Subcutaneous adipose tissue (tissue), 4 donors: ENCODE data around the gene KDM2B. TPM values are rescaled to one million over a fixed set of nuclear protein-coding genes. Genes with fewer than 3 reads are reported as not detected.

Source experiments
- total RNA-seq, 4 donors: library from RNA; depleted of rRNA; stranded (reverse); fragments of >200 nt; gene quantifications; one replicate each; pipeline ENCODE4 v1.1.0, GENCODE V29; 2016
- TF ChIP-seq, protein P1 (sequence below): fragments of 450-650 bp; IDR thresholded peaks from one replicate; pipeline ENCODE4 v1.5.1; 2016; ENCODE audit warnings: low read depth, mild to moderate bottlenecking, control low read depth, antibody characterized with exemption, moderate library complexity

Gene KDM2B
- total RNA-seq: 10 to 100 TPM; 13.9 to 22.6 (median 16.2) TPM

DNA sequence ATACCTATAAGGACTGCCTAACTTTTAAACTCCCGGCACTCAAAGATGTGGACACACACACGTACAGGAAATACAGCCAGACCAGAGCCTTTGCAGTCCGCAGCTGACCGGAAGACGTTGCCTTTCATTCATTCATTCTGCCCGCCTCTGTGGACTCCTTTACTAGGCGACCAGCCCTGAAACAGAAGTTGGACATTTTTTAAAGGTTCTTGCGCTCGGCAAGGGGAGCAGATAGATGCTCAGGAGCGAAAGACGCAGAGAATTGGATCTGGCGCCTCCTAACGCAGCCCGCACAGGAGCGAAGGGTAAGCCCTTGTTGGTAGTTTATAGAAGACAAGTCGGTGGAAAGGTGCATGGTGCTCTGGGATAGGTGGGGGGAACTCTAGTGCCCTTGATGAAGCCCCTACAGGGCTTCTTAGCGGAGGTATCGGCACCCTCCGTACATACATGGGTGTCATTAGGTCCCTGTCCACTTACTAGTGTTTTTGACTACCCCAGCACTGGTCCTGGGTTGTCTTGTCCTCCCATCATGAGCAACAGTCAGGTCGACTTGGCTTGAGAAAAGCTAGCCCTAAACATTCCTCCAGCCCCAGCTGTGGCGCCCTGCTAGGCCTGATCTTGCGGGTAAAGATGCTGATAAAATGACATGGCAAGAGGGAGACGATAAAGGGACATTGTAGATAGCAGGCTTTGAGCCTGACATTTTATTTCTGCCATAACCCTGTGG lies at the start of gene KDM2B:
Gene KDM2B (minus strand): TSS at position 65 of the 727 bp plus-strand sequence. CDS start 112 bp downstream, outside the sequence.
- TF ChIP-seq, protein P1, sequence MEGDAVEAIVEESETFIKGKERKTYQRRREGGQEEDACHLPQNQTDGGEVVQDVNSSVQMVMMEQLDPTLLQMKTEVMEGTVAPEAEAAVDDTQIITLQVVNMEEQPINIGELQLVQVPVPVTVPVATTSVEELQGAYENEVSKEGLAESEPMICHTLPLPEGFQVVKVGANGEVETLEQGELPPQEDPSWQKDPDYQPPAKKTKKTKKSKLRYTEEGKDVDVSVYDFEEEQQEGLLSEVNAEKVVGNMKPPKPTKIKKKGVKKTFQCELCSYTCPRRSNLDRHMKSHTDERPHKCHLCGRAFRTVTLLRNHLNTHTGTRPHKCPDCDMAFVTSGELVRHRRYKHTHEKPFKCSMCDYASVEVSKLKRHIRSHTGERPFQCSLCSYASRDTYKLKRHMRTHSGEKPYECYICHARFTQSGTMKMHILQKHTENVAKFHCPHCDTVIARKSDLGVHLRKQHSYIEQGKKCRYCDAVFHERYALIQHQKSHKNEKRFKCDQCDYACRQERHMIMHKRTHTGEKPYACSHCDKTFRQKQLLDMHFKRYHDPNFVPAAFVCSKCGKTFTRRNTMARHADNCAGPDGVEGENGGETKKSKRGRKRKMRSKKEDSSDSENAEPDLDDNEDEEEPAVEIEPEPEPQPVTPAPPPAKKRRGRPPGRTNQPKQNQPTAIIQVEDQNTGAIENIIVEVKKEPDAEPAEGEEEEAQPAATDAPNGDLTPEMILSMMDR: no peak

DNA sequence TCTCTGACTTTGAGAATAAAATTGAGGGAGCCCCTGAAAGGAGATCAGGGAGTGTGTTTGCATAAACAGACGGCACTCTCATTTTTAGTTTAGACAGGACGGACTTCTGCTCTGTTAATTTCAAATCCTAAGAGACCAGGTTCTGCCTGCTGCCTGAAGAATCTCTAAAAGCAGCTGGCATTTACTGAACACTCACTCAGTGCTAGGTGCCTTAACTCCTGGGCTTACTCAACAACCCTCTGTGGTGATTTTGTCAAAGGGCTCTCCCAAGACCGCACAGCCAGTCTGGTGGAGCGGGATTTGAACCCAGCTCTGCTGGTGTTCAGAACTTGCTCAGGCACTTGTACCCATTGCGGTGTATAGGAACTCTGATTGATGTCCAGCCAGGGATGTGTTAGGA lies 47.7 kb upstream of the KDM2B start:
- TF ChIP-seq, protein P1: no peak

DNA sequence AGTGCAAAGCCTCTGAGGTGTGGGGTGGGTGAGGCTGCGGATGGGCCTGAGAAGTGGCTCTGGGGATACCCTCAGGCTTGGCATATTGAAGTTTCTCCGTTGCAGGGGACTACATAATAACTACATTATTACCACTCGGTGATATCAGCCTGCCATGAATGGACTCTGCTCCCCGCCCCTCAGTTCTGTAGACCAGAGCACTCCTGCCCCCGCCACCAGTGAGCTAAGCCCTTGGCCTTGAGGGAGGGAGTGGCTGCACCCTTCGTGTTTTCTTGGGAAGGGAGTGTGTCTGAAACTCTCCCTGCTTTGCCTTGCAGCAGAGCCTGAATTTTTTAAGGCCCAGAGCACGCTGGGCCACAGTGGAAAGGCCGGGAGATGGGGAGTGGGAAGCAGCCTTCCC lies 47.2 kb upstream of the KDM2B start:
- TF ChIP-seq, protein P1: no peak

DNA sequence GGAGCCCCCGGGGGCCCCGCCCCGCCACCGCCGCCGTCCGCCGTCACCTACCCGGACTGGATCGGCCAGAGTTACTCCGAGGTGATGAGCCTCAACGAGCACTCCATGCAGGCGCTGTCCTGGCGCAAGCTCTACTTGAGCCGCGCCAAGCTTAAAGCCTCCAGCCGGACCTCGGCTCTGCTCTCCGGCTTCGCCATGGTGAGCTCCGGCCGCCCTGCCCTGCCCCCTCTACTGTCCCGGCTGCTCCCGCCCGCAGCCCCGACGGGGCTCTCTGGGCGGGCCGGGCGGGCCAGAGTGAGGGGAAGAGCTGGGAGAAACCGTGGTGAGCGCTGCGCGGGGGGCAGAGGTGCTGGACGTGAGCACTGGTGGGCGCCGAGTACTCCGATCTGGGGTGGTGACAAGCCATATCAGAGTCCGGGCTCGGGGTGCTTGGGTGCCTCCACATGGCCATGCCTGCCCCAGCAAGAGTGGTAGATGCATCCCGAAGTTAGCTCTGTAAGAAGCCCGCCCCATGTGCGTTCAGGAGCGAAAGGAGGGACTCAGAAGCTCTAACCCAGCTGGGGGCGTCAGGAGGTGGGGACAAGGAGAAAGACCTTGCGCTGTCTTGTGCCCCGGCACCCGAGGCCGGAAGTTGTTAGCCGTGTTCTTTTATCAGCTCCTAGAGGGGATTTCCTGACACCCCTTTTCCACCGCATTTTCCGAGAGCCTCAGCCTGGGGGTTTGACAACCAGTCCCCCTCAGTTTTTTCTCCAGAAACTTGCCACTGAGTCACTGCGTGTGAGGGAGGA lies 46.2 kb upstream of the KDM2B start:
- TF ChIP-seq, protein P1: no peak

DNA sequence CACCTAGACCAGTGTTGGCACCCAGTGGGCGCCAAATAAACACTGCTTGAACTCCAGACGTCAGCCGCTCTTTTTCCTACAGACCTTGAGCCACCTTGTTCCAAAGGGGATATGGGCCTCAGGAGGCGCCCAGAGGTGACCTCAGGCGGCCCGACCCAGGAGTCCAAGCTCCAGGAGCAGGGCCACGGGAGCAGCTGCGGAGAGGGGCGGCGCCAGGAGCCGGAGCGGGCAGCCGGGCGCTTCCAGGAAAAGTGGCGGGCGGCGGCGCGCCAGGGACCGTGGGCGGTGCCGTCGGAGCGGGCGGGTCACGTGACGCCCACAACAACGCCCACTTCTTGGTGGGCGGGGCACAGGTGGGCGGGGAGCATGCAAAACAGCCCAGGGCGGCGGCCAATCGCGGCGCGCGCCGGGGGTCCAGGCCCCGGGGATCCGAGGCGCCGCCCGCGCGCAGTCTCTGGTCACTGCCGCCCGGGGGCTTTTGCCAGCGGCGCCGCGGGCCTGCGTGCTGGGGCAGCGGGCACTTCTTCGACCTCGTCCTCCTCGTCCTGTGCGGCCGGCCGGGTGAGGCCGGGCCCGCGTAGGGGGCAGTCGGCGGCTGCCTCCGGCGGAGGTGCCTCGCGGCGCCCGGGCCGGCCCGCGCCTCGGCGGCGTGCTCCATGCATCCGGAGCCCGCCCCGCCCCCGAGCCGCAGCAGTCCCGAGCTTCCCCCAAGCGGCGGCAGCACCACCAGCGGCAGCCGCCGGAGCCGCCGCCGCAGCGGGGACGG lies 45.4 kb upstream of the KDM2B start, which contains the start of gene ORAI1:
Gene ORAI1 (plus strand): TSS at position 444 of the 766 bp plus-strand sequence.
- TF ChIP-seq, protein P1: no peak

DNA sequence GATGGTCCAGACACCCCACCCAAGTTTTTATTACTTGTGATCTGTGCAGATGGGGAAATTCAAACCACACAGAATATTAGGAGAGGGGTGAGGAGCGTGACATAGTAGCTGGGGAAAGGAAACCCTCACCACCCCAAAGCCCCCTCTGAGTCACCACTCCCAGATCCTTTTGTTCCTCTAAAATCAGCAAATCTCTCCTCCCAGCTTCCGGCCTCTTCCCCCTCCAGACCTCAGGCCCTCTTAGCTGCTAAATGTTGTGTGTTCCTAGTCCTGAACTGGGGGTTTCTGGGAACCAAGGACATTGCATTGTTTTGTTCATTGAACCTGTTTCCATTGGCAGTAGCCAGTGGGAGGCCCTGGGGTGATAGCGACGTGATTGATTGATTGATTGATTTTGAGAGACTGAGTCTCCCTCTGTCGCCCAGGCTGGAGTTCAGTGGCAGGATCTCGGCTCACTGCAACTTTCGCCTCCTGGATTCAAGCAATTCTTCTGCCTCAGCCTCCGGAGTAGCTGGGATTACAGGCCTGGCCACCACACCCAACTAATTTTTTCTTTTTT lies 39.6 kb upstream of the KDM2B start:
- TF ChIP-seq, protein P1: no peak
